ENCODE results near the gene SLC66A3.

SLC66A3 gene

GRCh38 chr2:11213975-11214374 is 58.7 kb downstream of the SLC66A3 start:
- DNase-seq (ENCODE audit: low read depth, low spot score) = no peak

- DNase-seq (ENCODE audit: low read depth, low spot score) = no peak
These were observed 59.5 kb downstream of the SLC66A3 start for GRCh38 chr2:11214770-11215169.

- DNase-seq (ENCODE audit: low read depth, low spot score) = no peak
These were observed 60.1 kb downstream of the SLC66A3 start for GRCh38 chr2:11215407-11215806.

- DNase-seq (ENCODE audit: low read depth, low spot score) = no peak
These were observed 65.2 kb downstream of the SLC66A3 start for GRCh38 chr2:11220445-11220844.

GRCh38 chr2:11222845-11223244 is 67.6 kb downstream of the SLC66A3 start:
- no peak for DNase-seq (ENCODE audit: low read depth, low spot score)

GRCh38 chr2:11224887-11225286 is 69.6 kb downstream of the SLC66A3 start:
- no peak for DNase-seq (ENCODE audit: low read depth, low spot score)

- no peak for DNase-seq (ENCODE audit: low read depth, low spot score)
These were observed 72.3 kb downstream of the SLC66A3 start for GRCh38 chr2:11227595-11227994.
